HCT116 (cell line): ENCODE results near the gene MUC22. TPM values are rescaled to one million over a fixed set of nuclear protein-coding genes. Genes with fewer than 3 reads are reported as not detected.

Source experiments
- ATAC-seq: fragments of 200-7000 bp; cut with Tn5 transposase; 2 replicates; pipeline ENCODE4 v1.9.1; 2020; ENCODE audit warnings: mild to moderate bottlenecking, moderate library complexity
- BruUV-seq: library from RNA; stranded (reverse); fragments of 400-500 nt; replicated peaks from 2 replicates; lab custom pipeline; 2021; lab: Mats Ljungman, UMichigan
- CTCF ChIA-PET: fragments of 300-600 bp; sonication (Branson Sonifier 250); formaldehyde crosslinking; loops from one replicate; lab custom pipeline; 2021; ENCODE audit warnings: antibody characterized with exemption; lab: Charles Lee
- POLR2A ChIA-PET: fragments of 300-600, 350-600 bp; sonication (Branson Sonifier 250); formaldehyde crosslinking; loops from one replicate; lab custom pipeline; 2021; ENCODE audit warnings: antibody characterized with exemption; lab: Charles Lee
- RAD21 ChIA-PET, 2 experiments: fragments of 300-600 bp; sonication (Branson Sonifier 250); formaldehyde crosslinking; loops; one replicate each; lab custom pipeline; 2023; ENCODE audit warnings: low total read pairs in 2 of 2; ENCODE audit not compliant: uncharacterized antibody in 2 of 2, unreplicated experiment in 2 of 2, low non-redundant PET in 1 of 2; lab: Charles Lee
- DNase-seq: peaks from one replicate; pipeline ENCODE4 v3.0.0-alpha.2; 2010; ENCODE audit warnings: low read depth, low spot score
- H2AFZ ChIP-seq: fragments of 200-600 bp; shearing (Covaris generic), sonication (generic); 2 replicates; pipeline ENCODE4 v1.6.1; 2017; ENCODE audit warnings: low read depth, mixed run types, mixed read lengths, antibody characterized with exemption, low read length; ENCODE audit not compliant: poor library complexity, severe bottlenecking
- H3K27ac ChIP-seq: 2 replicates; pipeline ENCODE4 v1.5.1; 2012; ENCODE audit warnings: low read depth, low read length
- H3K27me3 ChIP-seq: fragments of 200-600 bp; sonication (generic); 2 replicates; pipeline ENCODE4 v1.6.1; 2016; ENCODE audit warnings: mixed run types, low read length, mixed read lengths; ENCODE audit not compliant: insufficient read depth
- H3K36me3 ChIP-seq, 2 experiments: fragments of 200-500 bp in 1 of 2; fragments of 200-600 bp in 1 of 2; sonication (Bioruptor generic) in 1 of 2; sonication (generic) in 1 of 2; 2 replicates each; pipeline versions ENCODE4 v1.5.1 to v1.6.1; 2014 to 2016; ENCODE audit warnings: low read length in 2 of 2, inconsistent platforms in 1 of 2, mixed read lengths in 1 of 2, mixed run types in 1 of 2; ENCODE audit not compliant: insufficient read depth in 2 of 2, control insufficient read depth in 1 of 2
- H3K4me1 ChIP-seq, 2 experiments: fragments of 200-600 bp in 1 of 2; sonication (generic) in 1 of 2; 2 replicates each; pipeline versions ENCODE4 v1.5.1 to v1.6.1; 2012 to 2017; ENCODE audit warnings: low read length in 2 of 2, inconsistent platforms in 1 of 2, mild to moderate bottlenecking in 1 of 2, mixed read lengths in 1 of 2, mixed run types in 1 of 2, moderate library complexity in 1 of 2; ENCODE audit not compliant: insufficient read depth in 2 of 2, control insufficient read depth in 1 of 2
- H3K4me2 ChIP-seq: fragments of 200-600 bp; sonication (generic); 2 replicates; pipeline ENCODE4 v1.6.1; 2017; ENCODE audit warnings: mixed run types, low read length, mixed read lengths
- H3K4me3 ChIP-seq, 2 experiments: fragments of 200-600 bp in 1 of 2; sonication (generic) in 1 of 2; replicated peaks in 1 of 2; 2 replicates each; pipeline ENCODE4 v1.5.1; 2011 to 2016; ENCODE audit warnings: low read length in 2 of 2, control low read depth in 1 of 2, low read depth in 1 of 2, mild to moderate bottlenecking in 1 of 2, mixed read lengths in 1 of 2, mixed run types in 1 of 2
- H3K79me2 ChIP-seq: fragments of 200-600 bp; sonication (generic); 2 replicates; pipeline ENCODE4 v1.6.1; 2017; ENCODE audit warnings: mild to moderate bottlenecking, mixed run types, low read length, moderate library complexity, mixed read lengths; ENCODE audit not compliant: insufficient read depth
- H3K9ac ChIP-seq: fragments of 200-600 bp; sonication (generic); 2 replicates; pipeline ENCODE4 v1.6.1; 2016; ENCODE audit warnings: low read length, mixed read lengths
- H3K9me2 ChIP-seq: fragments of 200-600 bp; sonication (generic), shearing (Covaris generic); 2 replicates; pipeline ENCODE4 v1.6.1; 2017; ENCODE audit warnings: mixed run types, mild to moderate bottlenecking, moderate library complexity; ENCODE audit not compliant: insufficient read depth
- H3K9me3 ChIP-seq, 2 experiments: fragments of 200-500 bp in 1 of 2; fragments of 200-600 bp in 1 of 2; sonication (Bioruptor generic) in 1 of 2; sonication (generic) in 1 of 2; 2 replicates each; pipeline ENCODE4 v1.6.1; 2014 to 2017; ENCODE audit warnings: low read length in 2 of 2, mixed read lengths in 2 of 2, inconsistent platforms in 1 of 2, low read depth in 1 of 2, mild to moderate bottlenecking in 1 of 2, mixed run types in 1 of 2, moderate library complexity in 1 of 2; ENCODE audit not compliant: control insufficient read depth in 1 of 2, insufficient read depth in 1 of 2
- H4K20me1 ChIP-seq: fragments of 200-600 bp; sonication (generic), shearing (Covaris generic); 2 replicates; pipeline ENCODE4 v1.6.1; 2017; ENCODE audit warnings: mixed run types, mild to moderate bottlenecking, moderate library complexity; ENCODE audit not compliant: insufficient read depth
- CEBPB ChIP-seq: IDR thresholded peaks from 2 replicates; pipeline ENCODE4 v1.6.1; 2012; ENCODE audit warnings: low read depth
- EGR1 ChIP-seq: IDR thresholded peaks from 2 replicates; pipeline ENCODE4 v1.6.1; 2012; ENCODE audit warnings: low read depth
- EZH2 ChIP-seq: fragments of 200-600 bp; sonication (generic); IDR thresholded peaks from 2 replicates; pipeline ENCODE4 v1.6.1; 2017; ENCODE audit warnings: antibody characterized with exemption, mixed run types
- EZH2phosphoT487 ChIP-seq: fragments of 200-600 bp; IDR thresholded peaks from 2 replicates; pipeline ENCODE4 v1.6.1; 2018; ENCODE audit warnings: antibody characterized with exemption, borderline replicate concordance
- JUND ChIP-seq: IDR thresholded peaks from 2 replicates; pipeline ENCODE4 v1.6.1; 2012
- MAX ChIP-seq: IDR thresholded peaks from 2 replicates; pipeline ENCODE4 v1.6.1; 2012
- POLR2AphosphoS5 ChIP-seq: IDR thresholded peaks from 2 replicates; pipeline ENCODE4 v1.6.1; 2011; ENCODE audit warnings: mild to moderate bottlenecking, low read depth, low read length, moderate library complexity
- REST ChIP-seq: IDR thresholded peaks from 2 replicates; pipeline ENCODE4 v1.6.1; 2012; ENCODE audit warnings: low read depth
- TCF7L2 ChIP-seq: IDR thresholded peaks from 2 replicates; pipeline ENCODE4 v1.7.0; 2011; ENCODE audit warnings: borderline replicate concordance, inconsistent platforms; ENCODE audit not compliant: insufficient read depth, insufficient read length; ENCODE audit errors: extremely low read depth
- YY1 ChIP-seq: IDR thresholded peaks from 2 replicates; pipeline ENCODE4 v1.6.1; 2011; ENCODE audit warnings: low read length, low read depth, moderate library complexity, mild to moderate bottlenecking; ENCODE audit not compliant: insufficient replicate concordance; ENCODE audit errors: extremely low read depth
- ZBTB33 ChIP-seq: IDR thresholded peaks from 2 replicates; pipeline ENCODE4 v1.6.1; 2011; ENCODE audit warnings: mild to moderate bottlenecking, low read length, moderate library complexity; ENCODE audit not compliant: insufficient replicate concordance; ENCODE audit errors: extremely low read depth
- ZFX ChIP-seq: fragments of 450-650 bp; IDR thresholded peaks from 2 replicates; pipeline ENCODE4 v1.6.1; 2017
- ZNF274 ChIP-seq: fragments of 200-500 bp; sonication (Bioruptor generic); IDR thresholded peaks from 2 replicates; pipeline ENCODE4 v1.6.1; 2014; ENCODE audit warnings: mild to moderate bottlenecking, low read depth, low read length, inconsistent platforms
- intact Hi-C: fragments of 100-400 bp; cut with micrococcal nuclease; formaldehyde crosslinking; loops from 2 replicates; pipeline ENCODE4 v1.10.0; 2022
- total RNA-seq: library from RNA; stranded (reverse); gene quantifications from one replicate; pipeline ENCODE4 v1.2.1, GENCODE V29; 2021; ENCODE audit not compliant: unreplicated experiment

MUC22 gene
- total RNA-seq, 1 experiment from 2014 or later, result not detected

- TF ChIP-seq YY1 (no peak), EZH2 (no peak), ZFX (no peak), CEBPB (no peak), POLR2AphosphoS5 (no peak)
- CTCF ChIA-PET, result no interaction called here
- H3K9me3 ChIP-seq, result no peaks in the 10 kb centered on the region
- no peaks in the 10 kb centered on the region for H3K9me2 ChIP-seq
- ATAC-seq (no peak), DNase-seq (no peak)
- H3K27ac ChIP-seq, result no peak overlapping the region
- no TSS peak for BruUV-seq
- H3K27me3 ChIP-seq, result no peaks in the 10 kb centered on the region
- intact Hi-C loops, result no loop called here
- no peaks in the 10 kb centered on the region for H3K79me2 ChIP-seq
- no peak overlapping the region for H3K4me3 ChIP-seq
- no peaks in the 10 kb centered on the region for H3K36me3 ChIP-seq
- H3K4me1 ChIP-seq, result no peaks in the 10 kb centered on the region; a peak in 1 of 4 replicates
- H3K4me2 ChIP-seq, result no peak overlapping the region
- no peak overlapping the region for H3K9ac ChIP-seq
- RAD21 ChIA-PET, result no interaction called here
- POLR2A ChIA-PET, result no interaction called here
- H4K20me1 ChIP-seq, result no peaks in the 10 kb centered on the region
- H2AFZ ChIP-seq, result no peak overlapping the region
These were observed 46.6 kb upstream of the MUC22 start for GRCh38 chr6:30963641-30964040.

- Histone ChIP-seq H3K4me1 (no peaks in the 10 kb centered on the region; a peak in 1 of 4 replicates), H3K9me2 (no peaks in the 10 kb centered on the region), H4K20me1 (no peaks in the 10 kb centered on the region), H3K4me3 (no peak overlapping the region), H2AFZ (no peak overlapping the region), H3K79me2 (no peaks in the 10 kb centered on the region), H3K9ac (no peak overlapping the region), H3K27ac (no peak overlapping the region), H3K36me3 (no peaks in the 10 kb centered on the region), H3K9me3 (no peaks in the 10 kb centered on the region), H3K4me2 (no peak overlapping the region), H3K27me3 (no peaks in the 10 kb centered on the region)
- ChIA-PET POLR2A (no interaction called here), RAD21 (no interaction called here), CTCF (no interaction called here)
- no peak for DNase-seq
- no peak for ATAC-seq
- BruUV-seq, result no TSS peak
- intact Hi-C loops, result no loop called here
- no peak for TF ChIP-seq EZH2phosphoT487
- no peak for TF ChIP-seq REST
- no peak for TF ChIP-seq ZNF274
- no peak for TF ChIP-seq YY1
- no peak for TF ChIP-seq ZBTB33
- TF ChIP-seq TCF7L2, result no peak
- no peak for TF ChIP-seq EZH2
- TF ChIP-seq MAX, result no peak
- TF ChIP-seq EGR1, result no peak
- TF ChIP-seq JUND, result no peak
These were observed 46.2 kb upstream of the MUC22 start for GRCh38 chr6:30964075-30964474.
